GM10248 (cell line): ENCODE measurements around the gene MTMR12.

ENCODE experiments used
- CTCF ChIA-PET: fragments of 300-600 bp; sonication (Branson Sonifier 250); formaldehyde crosslinking; extraction: SDS; loops from one replicate; lab custom pipeline; 2021; ENCODE audit warnings: antibody characterized with exemption; lab: Yijun Ruan, JAX
- POLR2A ChIA-PET: fragments of 350-650 bp; sonication (Branson Sonifier 250); formaldehyde crosslinking; extraction: SDS; loops from one replicate; lab custom pipeline; 2020; ENCODE audit warnings: antibody characterized with exemption; lab: Yijun Ruan, JAX
- DNase-seq: peaks from one replicate; pipeline ENCODE4 v3.0.0; 2012; ENCODE audit errors: extremely low spot score
- CTCF ChIP-seq: IDR thresholded peaks from 2 replicates; pipeline ENCODE4 v1.5.1; 2012; ENCODE audit warnings: mild to moderate bottlenecking, low read depth; ENCODE audit errors: extremely low read depth, missing control alignments, control extremely low read depth

The MTMR12 gene

DNA sequence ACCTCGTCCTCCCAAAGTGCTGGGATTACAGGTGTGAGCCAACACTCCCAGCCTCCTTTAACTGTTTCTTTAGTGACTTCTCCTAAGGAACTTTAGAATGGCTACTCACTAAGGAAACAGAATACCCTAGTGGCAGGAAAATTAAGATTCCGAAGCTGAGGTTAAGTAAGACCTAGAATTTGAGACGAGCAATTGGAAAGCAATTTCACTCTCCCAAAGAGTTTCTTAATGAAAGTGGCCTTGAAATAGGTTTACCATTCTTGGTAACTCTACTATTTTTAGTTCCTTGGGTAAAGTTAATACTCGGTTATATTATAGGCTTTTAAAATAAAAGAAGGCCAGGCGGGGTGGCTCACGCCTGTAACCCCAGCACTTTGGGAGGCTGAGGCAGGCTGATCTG, 115.7 kb downstream of the MTMR12 start:
- POLR2A ChIA-PET, result no interaction called here
- CTCF ChIA-PET, result interaction anchor here (1.2 kb wide), 1 partner anchor 10 kb away, joined by 4 read pairs; no protein-coding TSS in a partner anchor
- TF ChIP-seq CTCF, result no peak
- no peak for DNase-seq

- no peak for TF ChIP-seq CTCF
- CTCF ChIA-PET, result no interaction called here
- POLR2A ChIA-PET, result no interaction called here
- no peak for DNase-seq
Observed at GRCh38 chr5:32195265-32195664, 117.5 kb downstream of the MTMR12 start.

- POLR2A ChIA-PET, result no interaction called here
- CTCF ChIA-PET, result no interaction called here
- TF ChIP-seq CTCF, result no peak
- DNase-seq, result no peak
Observed at GRCh38 chr5:32193591-32193990, 119.1 kb downstream of the MTMR12 start.

DNA sequence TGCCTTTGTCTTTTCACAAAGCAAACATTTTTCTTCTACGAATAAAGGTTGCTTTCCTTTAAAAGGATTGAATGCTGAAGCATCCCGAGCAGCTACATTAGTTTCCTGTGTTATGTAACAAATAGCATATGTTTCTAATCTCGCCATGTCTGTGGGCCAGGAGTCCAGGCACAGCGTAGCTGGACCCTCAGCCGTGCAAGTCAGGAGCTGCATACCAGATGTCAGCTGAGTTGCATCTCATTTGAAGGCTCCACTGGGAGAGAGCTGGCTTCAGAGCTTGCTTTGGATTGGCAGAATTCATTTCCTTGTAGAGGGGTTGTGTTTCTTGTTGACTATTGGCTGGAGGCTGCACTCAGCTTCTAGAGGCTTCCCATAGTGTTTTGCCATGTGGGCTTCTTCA, 122.6 kb downstream of the MTMR12 start:
- ChIA-PET POLR2A (interaction anchor here (0.6 kb wide), 1 partner anchor 273 kb away, joined by 3 read pairs; no protein-coding TSS in a partner anchor), CTCF (interaction anchor here (0.8 to 1.3 kb wide), 4 partner anchors 12 to 42 kb away, joined by 3 to 4 read pairs (median 3); partner anchors contain the start of gene GOLPH3)
- no peak for TF ChIP-seq CTCF
- DNase-seq, result no peak

DNA sequence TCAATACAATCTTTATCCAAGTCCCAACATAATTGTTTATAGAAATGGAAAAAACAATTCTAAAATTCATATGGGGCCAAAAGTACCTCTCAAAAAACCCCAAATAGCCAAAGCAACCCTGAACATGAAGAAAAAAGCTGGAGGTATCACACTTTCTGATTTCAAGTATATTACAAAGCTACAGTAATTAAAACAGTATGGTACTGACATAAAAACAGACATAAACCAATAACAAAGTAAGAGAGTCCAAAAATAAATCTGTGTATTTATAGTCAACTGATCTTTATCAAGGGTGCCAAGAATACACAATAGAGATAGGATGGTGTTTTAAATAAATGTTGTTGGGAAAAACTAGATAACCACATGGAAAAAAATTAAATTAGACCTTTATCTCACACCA, 125.1 kb downstream of the MTMR12 start:
- POLR2A ChIA-PET, result no interaction called here
- no peak for DNase-seq
- TF ChIP-seq CTCF, result no peak
- CTCF ChIA-PET, result no interaction called here

- peak; percentile 57 for DNase-seq
- TF ChIP-seq CTCF, result no peak
- ChIA-PET CTCF (interaction anchor here (0.9 kb wide), 1 partner anchor 50 kb away, joined by 3 read pairs; no protein-coding TSS in a partner anchor), POLR2A (interaction anchor here (0.6 to 0.9 kb wide), 3 partner anchors 9 to 159 kb away, joined by 3 to 4 read pairs (median 3); partner anchors contain the start of gene GOLPH3)
Observed at GRCh38 chr5:32182463-32183063, 130.2 kb downstream of the MTMR12 start.
